GM21528 (cell line): ENCODE measurements around the gene TTC39A.

ENCODE experiments used
- ATAC-seq: cut with Tn5 transposase; IDR thresholded peaks from one replicate; pipeline ENCODE4 v1.9.1; 2021; ENCODE audit warnings: mild to moderate bottlenecking, moderate library complexity; ENCODE audit not compliant: unreplicated experiment, low FRiP score

The TTC39A gene

DNA sequence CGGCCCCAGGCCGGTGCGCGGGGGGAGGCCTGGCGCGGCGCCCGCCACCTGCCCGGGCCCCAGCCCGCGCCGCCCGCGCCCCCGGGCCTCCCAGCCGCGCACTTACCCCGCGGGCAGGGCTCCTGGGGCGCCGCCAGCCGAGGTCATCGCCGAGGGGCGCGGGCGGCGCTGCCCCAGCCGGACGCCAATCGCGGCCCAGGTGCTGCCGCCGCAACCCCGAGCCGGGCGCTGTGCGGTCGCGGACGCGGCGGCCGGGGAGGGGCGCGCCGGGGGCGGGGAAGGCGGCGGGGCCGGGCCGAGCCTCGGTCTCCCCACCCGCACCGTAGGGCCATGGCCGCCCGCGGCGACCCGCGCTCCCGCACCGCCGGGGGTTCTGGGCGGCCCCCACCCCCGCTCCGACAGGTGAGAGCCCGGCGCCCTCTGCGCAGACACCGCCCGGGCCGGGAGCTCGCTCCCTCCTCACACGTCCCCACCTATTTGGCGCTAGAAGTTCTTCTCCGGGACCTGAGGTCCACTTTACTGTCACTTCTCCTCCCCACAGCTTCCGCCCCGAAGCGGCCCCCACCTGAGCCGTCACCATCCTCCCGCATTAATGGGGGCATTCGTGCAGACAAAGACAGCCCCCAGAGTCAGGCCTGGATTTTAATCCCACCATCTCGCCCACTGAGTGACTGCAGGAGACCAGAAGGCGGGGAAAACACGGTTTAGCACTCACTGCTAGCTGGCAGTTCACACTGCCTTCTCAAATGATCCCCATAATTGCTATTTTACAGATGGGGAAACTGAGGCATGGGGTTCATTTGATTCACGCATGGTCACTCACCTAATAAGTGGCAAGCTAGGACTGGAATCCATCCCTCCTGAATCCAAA is at the start of gene TTC39A:
Gene TTC39A, minus strand, starts transcription at position 232 of the 871 bp plus-strand sequence. Its CDS starts 85 bp downstream, at position 147.
- no peak for ATAC-seq

DNA sequence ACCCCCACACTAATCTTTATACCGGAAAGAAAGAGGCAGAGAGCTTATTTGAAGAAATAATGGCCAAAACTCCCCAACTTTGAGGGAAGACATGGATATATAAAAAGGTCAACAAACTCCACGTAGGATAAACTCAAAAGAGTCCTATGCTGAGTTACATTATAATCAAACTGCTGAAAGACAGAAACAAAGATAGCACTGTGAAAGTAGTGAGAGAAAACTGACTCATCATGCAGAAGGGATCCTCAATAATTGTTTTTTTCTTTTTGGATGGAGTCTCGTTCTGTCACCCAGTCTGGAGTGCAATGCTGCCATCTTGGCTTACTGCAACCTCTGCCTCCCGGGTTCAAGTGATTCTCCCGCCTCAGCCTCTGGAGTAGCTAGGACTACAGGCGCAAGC is 48.5 kb upstream of the TTC39A start:
- no peak for ATAC-seq

DNA sequence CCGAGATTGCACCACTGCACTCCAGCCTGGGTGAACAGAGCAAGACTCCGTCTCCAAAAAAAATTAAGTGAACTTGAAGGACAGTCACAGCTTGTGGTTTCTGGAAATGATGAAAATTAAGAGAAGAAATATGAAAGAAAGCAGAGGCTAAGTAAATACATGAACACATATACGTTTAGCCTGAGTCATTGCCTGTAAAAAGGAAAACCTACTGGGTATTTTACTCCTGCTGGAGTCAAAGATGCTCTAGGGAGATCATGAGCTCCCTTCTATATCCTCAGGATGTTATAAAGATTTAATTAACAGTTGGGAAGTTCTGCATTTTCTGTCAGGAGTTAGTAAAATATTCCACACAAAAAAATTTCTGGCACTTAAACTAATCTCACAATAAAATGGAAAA is 43.5 kb upstream of the TTC39A start:
- no peak for ATAC-seq

DNA sequence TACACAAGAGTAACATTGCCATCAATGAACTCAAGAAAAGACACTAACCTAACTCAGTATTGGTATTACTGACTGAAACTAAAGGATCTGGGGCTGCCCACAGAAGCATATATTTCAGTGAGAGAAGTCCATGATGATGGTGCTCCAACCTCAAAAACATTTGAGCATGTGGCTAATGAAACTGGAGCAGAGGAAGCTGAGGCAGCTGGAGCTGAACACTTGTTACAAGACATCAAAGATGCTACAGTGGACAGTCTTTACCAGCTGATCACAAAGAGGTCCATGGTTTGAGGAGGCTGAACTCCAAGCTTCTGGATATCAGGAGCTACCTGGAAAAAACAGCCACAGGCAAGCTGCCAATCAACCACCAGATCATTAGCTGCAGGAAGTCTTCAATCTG is 42.2 kb upstream of the TTC39A start:
- ATAC-seq: no peak

DNA sequence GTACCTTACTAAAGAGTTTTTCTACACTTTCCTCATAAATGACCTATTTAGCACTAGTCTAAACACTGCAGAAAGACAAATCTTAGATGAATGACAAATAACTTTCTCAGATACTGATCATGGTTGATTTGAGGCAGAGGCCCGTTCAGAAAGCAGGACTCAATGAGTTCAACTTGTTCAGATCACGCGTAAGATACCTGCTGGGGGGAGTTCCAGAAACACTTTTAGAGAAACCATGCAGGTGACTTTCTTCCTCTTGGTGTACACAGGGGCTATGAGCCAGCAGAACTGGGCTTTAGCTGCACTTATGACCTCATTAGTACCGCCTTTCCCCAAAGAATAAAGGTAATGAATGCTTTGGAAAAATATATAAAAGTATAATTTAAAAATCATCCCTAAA is 38.8 kb upstream of the TTC39A start:
- ATAC-seq: no peak

DNA sequence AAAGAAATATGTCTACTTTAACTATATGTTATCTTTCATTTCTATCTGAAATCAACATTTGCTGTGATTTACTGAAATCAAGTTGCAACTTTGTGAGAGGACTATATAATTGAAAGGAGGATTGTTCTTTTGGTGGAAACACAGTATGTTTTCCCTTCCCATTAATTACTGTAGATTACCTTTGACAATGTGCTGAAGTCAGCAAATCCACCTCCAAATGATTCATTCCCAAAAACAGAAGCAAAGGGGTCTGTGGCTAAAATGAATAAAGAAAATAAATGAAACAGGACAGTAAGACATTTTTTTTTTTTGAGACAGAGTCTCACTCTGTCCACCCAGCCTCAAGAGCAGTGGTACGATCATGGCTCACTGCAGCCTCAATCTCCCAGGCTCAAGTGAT is 35.4 kb upstream of the TTC39A start:
- ATAC-seq: no peak

DNA sequence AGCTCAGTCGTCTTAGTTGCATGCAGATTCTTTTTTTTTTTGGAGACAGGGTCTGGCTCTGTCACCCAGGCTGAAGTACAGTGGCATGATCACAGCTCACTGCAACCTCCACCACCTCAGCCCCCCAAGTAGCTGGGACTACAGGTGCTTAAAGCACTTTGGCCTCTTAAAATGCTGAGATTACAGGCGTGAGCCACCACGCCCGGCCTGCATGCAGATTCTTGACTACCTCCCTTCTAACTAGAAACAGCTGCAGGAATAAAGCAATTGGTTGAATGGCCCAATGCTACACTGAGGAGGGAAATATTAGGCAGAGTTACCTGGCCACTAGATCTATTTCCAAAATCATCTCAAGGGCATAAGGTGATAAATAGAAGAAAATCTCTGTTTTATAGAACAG is 29.5 kb upstream of the TTC39A start:
- no peak for ATAC-seq

DNA sequence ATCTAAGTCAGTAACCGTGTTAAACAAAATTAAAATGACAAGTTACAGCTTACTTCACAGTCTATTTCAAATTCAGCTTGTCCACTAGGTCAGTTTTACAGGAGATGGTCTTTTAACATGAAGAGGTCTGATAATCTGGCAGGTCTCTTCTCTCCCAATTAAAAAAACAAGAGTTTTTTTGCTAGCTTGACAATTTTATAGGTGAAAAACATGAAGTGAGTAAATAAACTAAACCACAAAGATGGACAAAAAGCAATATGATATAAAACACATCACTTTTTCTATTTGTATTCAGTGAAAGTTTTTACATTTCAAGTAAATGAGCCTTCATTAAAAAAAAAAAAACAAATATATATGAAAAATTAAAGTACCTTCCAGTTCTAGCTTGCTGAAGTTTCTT is 25.0 kb upstream of the TTC39A start:
- no peak for ATAC-seq

DNA sequence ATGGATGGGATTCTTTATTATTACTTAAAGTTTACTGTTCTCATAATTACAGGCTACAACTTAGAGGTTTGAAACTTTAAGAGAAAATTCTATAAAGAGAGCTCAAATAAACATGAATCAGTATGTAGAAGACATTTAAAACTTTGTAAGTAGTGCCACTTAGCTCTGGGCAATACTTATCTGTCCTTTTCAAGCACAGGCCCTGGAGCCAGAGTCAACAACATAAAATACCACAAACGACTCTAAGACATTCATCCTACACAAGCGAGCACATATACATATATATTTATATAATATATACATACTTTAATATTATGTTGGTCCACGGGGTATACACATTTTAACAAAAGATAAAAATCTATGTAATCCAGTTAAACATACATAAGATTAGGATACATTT is 24.1 kb upstream of the TTC39A start:
- ATAC-seq: no peak

DNA sequence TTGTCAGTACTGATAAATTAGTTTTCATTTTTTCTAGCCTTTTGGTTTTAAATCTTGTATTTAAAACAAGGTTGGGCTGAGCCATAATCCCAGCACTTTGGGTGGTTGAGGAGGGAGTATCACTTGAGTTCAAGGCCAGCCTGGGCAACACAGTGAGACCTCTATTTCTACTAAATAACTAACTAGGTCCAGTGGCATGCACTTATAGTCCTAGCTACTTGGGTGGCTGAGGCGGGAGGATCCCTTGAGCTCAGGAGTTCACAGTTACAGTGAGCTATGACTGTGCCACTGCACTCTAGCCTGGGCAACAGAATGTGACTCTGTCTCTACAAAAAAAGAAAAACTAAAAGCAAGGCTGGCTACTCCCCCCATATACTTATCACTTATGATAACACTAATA is 21.5 kb upstream of the TTC39A start:
- no peak for ATAC-seq

DNA sequence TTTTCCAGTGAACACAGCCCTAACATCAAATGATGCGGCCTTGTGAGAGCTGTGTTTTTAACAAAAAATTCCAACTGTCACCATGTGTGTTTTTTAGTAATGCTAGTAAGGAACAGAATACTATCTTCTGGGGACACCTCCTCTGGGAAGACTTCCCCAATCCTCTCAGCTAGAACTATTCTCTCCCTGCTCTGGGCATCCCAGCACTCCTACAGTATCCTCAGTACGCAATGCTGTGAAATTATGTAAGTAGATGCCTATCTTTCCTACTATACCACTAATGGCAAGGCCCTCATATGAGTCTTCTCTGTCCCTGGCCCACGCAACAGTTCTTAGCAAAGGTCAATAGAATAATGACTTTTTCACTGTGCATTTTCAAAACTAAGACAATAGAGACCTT is 19.5 kb upstream of the TTC39A start:
- no peak for ATAC-seq

DNA sequence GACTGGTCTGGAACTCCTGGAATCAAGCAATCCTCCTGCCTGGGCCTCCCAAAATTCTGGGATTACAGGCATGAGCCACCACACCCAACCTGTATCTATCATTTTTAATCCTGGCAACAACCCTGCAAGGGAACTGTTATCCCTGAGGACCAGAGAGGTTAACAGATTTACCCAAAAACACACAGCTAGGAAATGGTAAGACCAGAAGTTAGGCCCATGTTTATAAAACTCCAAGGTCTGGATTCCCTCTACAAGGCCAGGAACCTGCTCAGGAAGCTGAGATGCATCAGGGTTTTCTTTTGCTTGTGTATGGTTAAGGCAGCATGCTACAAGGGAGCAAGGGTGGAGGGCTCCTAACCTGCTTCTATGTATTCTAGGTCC is 17.8 kb upstream of the TTC39A start:
- no peak for ATAC-seq

DNA sequence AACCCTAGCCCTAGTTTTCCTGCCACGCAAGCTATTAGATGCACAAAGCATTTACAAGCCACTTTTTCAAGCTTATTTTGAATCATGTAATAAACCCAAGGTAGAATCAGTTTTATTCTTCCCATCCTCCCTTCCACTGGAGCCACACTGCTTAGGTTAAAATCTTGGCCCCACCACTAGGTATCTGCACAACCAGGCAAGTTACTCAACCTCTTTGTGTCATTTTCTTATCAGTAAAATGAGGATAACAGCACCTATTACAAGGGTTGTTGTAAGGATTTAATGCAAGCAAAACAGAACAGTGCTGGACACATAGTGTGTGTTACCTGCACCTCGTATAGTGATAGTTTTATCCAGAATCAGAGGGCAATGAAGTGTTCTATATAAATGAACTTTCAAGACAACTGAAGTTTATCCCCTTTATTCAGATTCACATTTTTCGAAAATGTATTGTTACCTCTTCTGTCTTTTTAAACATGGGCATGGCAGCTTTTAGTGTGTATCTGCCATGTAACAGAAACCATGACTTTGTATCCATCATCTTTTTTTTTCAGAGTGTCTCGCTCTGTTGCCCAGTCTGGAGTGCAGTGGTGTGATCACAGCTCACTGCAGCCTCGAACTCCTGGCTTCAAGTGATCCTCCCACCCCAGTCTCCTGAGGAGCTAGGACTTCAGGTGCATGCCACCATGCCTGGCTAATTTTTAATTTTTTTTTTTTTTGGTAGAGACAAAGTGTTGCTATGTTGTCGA is 17.2 kb upstream of the TTC39A start:
- ATAC-seq: no peak

DNA sequence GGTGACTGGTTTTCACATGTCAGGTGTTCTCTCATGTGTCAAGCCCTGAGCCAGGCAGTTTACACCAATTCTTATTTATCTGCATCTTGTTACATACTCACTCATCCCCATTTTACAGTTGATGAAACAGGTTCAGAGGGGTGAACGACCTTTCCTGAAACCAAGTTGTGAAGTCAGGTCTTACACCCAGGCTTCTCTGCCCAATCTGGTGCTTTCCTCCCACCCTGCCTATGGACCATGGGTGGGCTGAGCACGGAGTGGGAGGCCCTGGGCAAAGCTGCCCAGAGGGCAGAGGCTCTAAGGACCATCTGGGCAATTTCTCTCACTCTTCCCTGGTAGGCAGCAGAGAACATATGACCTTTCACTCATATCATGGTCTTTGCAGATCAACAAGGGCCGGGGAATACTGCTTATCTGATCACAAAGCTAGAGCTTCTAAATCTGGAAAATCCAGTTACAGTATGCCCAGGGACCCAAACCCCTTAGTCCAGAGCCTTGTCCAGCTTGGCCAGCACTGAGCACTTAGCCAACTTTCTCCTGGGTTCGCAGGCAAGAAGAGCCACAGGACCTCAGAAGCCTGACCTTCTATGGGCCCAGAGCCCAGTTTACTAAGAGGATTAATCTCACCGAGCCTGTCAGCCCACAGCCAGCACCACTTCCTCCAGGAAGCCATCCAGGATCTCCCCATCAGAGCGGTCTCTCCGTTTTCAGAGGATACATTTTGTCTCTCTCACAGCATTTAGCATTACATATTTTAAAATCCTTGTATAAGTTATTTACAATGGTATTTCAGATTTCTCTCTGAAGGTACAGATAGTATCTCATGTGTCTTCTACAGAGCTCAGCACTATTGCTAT is 16.0 kb upstream of the TTC39A start:
- ATAC-seq: no peak

DNA sequence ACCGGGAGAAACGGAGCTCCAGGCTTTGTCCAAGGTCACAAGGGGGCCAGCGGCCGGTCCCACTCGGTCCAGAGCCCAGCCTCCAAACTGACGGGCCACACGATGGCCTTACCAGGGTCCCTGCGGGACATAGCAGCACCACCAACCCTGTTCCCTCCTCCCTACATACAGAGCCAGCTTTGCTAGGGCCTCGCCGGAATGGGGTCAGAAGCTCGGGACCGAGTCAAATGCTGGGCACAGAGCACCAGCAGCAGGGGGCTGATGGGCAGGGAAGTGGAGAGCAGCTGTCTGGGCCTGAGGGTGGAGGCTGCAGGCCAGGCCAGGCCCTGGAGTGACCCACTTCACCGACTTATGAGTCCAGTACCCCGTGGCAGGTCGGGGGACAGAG is 14.9 kb upstream of the TTC39A start:
- no peak for ATAC-seq

DNA sequence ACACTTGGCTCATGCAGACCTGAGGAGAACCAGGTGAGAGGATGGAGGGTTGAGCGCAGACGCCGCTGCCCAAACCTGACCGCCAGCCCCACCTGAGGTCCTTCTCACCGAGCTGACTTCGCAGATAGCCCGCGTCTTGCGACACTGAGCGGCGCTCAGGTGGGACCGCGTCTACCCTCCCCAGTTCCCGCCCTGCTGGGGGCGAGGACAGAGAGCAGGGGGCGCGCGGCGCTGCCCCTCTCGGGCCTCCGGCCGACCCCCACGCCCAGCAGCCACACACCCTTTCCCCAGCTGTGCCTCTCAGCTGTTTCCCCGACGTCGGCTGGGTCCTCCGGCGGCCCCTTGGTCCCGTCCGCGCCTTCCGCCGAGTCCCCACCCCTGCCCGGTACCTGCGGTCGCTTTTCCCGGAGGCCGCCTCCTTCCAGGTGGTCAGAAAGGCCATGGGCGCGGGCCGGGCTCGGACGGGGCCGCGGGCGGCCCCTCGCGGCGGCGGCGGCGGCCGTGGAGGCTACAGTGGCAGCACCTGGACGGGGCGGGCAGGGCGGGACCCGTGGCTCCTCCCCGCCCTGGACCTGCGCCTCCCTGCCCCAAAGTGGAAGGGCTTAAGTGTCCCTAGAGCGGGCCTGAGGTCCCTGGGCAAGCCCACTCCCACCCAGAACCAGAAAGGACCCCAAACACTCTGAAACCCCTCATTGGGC is 14.4 kb upstream of the TTC39A start:
- ATAC-seq: no peak

DNA sequence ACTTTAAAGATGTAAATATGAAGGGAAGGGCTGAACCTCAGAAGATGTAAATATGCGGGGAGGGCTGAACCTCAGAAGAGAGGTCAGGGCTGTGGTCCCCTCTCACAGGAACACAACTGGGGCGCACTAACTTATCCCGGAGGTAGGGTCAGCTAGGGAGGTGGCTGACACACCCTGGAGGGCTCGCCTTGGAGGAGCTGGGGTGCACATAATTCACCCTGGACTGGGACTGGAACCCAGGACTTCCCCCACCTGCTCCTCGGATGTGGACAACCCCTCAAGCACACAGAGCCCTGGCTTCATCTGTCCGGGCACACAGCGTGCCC is 13.9 kb upstream of the TTC39A start:
- ATAC-seq: no peak

DNA sequence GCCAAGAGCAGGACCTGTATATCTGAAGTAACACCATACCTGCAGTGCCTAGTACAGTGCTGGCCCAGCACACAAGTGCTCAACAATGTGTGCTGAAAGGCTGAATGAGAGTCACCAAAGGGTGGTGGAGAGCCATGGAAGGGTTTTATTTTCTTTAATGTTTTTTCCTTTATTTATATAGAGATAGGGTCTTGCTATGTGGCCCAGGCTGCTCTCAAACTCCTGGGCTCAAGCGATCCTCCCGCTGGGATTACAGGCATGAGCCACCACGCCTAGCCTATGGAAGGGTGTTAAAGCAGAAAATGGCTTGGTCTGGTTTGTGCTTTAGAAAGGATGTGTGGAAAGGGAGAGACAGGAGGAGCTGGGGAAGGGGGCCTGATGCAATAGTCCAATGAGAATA is 13.3 kb upstream of the TTC39A start:
- no peak for ATAC-seq

DNA sequence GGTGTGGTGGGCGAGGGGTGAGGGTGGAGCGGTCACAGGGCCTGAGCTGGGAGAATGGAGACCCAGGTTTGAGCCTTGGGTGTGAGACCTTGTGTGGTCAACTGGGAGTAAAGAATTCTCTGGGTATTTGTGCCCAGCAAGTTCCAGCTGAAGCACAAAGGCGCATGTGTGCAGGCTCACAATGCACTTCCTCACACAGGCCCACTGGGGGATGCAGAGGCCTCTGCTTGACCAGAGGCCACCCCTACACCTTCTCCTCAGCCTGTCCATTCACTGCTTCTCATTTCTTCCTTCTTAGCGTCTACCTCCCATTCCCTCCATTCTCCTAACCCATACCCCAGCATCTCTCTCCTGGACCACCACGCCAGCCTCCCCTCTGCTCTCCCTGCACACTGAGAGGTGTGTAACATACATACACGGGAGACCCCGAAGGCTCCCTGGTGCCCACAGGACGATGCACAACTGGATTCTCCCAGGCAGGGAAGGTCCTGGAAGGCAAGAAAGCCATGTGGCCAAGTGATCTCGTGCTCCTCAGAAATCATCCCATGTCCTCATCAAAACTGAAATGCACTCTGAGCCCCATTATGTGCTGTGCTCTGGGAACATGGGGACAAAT is 12.3 kb upstream of the TTC39A start:
- ATAC-seq: no peak

DNA sequence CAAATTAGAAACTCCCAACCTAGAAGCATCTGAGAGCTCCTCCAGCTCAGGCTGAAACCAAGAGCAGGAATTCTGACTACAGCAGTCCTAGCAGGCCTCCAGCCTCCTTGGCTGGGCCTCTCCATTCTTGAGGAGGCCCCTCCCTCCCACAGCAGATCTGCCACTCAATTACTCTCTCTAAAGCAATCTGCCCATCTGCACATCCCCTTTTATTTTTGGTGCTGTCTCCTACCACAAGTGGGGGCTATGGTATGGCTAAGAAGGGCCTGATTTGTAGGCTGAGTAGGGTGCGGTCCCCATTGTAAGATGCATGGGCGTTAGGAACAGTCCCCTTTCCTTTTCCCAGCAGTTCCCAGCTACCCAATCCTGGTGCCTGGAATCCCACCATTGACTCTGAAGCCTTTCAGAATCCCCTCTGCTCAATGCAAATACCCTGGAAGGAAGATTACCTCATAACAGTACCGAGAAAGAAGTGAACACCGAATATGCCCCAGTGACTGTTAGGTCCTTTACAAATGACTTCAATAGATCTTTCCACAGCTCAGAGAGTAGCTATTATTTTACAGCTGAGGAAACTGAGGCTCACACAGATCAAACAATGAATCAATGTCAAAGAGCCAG is 11.6 kb upstream of the TTC39A start:
- ATAC-seq: peak; percentile 53
